Lower lobe of right lung (tissue), 2 donors: ENCODE data around the gene PRADC1. TPM values are rescaled to one million over a fixed set of nuclear protein-coding genes. Genes with fewer than 3 reads are reported as not detected.

Source experiments
- ATAC-seq, 2 donors: fragments of 200-7000 bp; cut with Tn5 transposase; one replicate each; pipeline ENCODE4 v1.9.1; 2020 to 2022; ENCODE audit warnings: mild to moderate bottlenecking in 2 of 2, moderate library complexity in 2 of 2
- DNase-seq: peaks from one replicate; pipeline ENCODE4 v3.0.0-alpha.2; 2020
- H3K27ac ChIP-seq: fragments of 200-600 bp; one replicate; pipeline ENCODE4 v1.8.0; 2022
- H3K27me3 ChIP-seq: fragments of 200-600 bp; one replicate; pipeline ENCODE4 v1.8.0; 2022; ENCODE audit warnings: low read depth
- H3K36me3 ChIP-seq: fragments of 200-600 bp; one replicate; pipeline ENCODE4 v1.8.0; 2022; ENCODE audit warnings: mild to moderate bottlenecking
- H3K4me1 ChIP-seq: fragments of 200-600 bp; one replicate; pipeline ENCODE4 v1.8.0; 2022
- H3K4me3 ChIP-seq: fragments of 200-600 bp; one replicate; pipeline ENCODE4 v1.8.0; 2022; ENCODE audit warnings: mild to moderate bottlenecking
- H3K9me3 ChIP-seq: fragments of 200-600 bp; one replicate; pipeline ENCODE4 v1.8.0; 2022
- CTCF ChIP-seq: fragments of 200-600 bp; IDR thresholded peaks from one replicate; pipeline ENCODE4 v1.8.0; 2022; ENCODE audit warnings: antibody characterized with exemption, mild to moderate bottlenecking
- intact Hi-C: fragments of 100-400 bp; cut with DNase I; formaldehyde crosslinking; loops from one replicate; pipeline ENCODE4 v1.11.0; 2022
- total RNA-seq: library from RNA; stranded (reverse); fragmentation: NEBNext Ultra II Directional; extraction: Animal tissue kit (Norgen Biotek cat#: 25700); gene quantifications from one replicate; pipeline ENCODE4 v1.2.1, GENCODE V29; 2021
- donor health status: DM: no; HTN: yes; CAD: no; lungs with severe emphysema.

The PRADC1 gene
- total RNA-seq, 1 donor from 2014 or later: 14.8 TPM

GRCh38 chr2:73185965-73186364, 47.1 kb downstream of the PRADC1 start:
- H3K4me3 ChIP-seq: no peak overlapping the region
- no peaks in the 10 kb centered on the region for H3K9me3 ChIP-seq
- intact Hi-C loops: no loop called here
- ATAC-seq: no peak
- no peak for TF ChIP-seq CTCF
- no peaks in the 10 kb centered on the region for H3K4me1 ChIP-seq
- DNase-seq: no peak
- no peak overlapping the region for H3K27ac ChIP-seq
- H3K36me3 ChIP-seq: no peaks in the 10 kb centered on the region
- peaks cover 5% of the 10 kb centered on the region for H3K27me3 ChIP-seq

Other genes starting within 250 kb of the PRADC1 start
- gene SFXN5, start 161.5 kb downstream of the PRADC1 start, total RNA-seq: 15.4 TPM
- gene RAB11FIP5, start 120.3 kb downstream of the PRADC1 start, total RNA-seq: 20.6 TPM
- not detected for gene NOTO, start 30.7 kb downstream of the PRADC1 start, total RNA-seq
- gene SMYD5, start 19.0 kb downstream of the PRADC1 start, total RNA-seq: 13.3 TPM
- gene CCT7, start 1.1 kb upstream of the PRADC1 start, total RNA-seq: 151 TPM
- 2.9 TPM for gene FBXO41, start 51.2 kb upstream of the PRADC1 start, total RNA-seq
- not detected for gene EGR4, start 60.3 kb upstream of the PRADC1 start, total RNA-seq
- 22.0 TPM for gene ALMS1, start 152.6 kb upstream of the PRADC1 start, total RNA-seq